GM21528 (cell line): ENCODE results near the gene ATXN8OS.
"Not testable (repeated sequence)": the region's sequence is repeated elsewhere in the genome, so short reads cannot be mapped to it uniquely, and the experiment has no call there.

ENCODE experiments used
- ATAC-seq: cut with Tn5 transposase; IDR thresholded peaks from one replicate; pipeline ENCODE4 v1.9.1; 2021; ENCODE audit warnings: mild to moderate bottlenecking, moderate library complexity; ENCODE audit not compliant: unreplicated experiment, low FRiP score

Gene ATXN8OS

DNA sequence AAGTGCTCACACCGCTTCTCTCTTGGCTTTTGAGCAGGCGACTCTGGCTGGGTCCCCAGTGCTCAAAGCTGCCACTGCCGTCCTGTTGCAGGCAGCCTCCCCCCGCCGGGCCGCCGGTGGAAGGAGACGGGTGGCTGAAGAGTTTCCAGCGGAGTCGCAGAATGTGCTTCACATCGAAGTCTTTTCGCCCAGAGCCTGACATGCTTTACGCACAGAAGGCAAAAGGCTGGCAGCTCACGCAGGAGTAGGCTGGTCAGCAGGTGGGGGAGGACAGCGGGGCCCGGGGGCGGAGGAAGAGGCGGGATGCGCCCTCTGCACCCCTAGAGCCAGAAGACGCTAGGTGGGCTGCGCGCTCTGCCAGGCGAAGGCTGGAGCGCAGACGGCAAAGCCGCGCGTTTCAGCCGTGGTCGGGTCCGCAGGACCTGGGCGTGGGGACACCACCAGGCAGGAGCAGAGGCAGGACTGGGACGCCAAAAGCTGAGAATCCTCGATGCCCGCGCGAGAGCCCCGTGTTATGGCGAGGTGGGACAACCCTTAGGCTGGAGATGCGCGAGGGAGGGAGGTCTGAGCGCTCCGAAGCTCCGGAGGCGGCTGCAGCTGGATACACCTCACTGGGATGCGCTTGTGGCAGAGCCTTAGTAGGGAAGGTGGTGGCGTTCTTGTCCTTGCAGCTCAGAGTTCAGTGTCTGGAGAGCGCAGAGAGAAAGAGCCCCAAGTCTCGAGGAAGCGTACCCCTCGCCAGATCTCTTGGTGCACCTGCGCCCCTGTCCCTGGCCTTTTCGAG, at the start of gene ATXN8OS:
TSS of gene ATXN8OS (plus strand) at position 329 of the 784 bp plus-strand sequence.
- no peak for ATAC-seq

DNA sequence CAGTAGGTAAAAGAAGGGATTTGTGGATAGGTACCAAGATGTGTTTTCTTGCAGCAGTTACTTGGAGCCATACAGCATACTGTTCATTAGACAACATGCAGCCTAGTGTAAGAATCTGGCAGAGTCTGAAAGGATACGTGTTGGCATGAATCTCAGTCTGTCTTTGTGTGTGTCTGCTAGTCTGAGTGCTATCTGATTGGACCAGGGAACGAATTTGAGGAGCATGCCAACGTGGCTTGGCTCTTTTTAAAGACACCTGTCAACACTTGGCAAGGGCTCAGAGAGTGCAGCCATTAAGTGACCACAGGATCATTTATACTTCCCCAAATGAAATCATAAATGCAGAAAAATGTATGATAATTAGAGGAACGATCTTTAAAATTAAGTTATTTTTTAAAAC, 27.6 kb upstream of the ATXN8OS start:
- no peak for ATAC-seq

DNA sequence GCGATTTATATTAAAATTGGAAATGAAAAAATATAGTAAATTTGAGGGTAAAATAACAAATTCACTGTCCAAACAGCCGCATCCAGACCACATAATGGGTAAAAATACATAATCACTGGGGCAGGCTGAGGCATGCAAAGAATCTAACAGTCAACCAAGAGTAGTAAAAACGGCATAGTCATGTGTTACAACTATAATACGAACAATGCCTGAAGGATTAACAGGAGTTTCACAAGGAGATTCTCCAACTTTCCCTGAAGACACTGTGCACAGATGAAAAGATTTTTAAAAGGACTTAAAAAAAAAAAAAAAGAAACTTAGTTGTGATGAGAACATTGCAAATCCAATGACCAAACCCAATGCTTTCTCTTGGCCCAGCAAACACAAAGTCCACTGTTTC, 20.4 kb upstream of the ATXN8OS start:
- ATAC-seq, result no peak

DNA sequence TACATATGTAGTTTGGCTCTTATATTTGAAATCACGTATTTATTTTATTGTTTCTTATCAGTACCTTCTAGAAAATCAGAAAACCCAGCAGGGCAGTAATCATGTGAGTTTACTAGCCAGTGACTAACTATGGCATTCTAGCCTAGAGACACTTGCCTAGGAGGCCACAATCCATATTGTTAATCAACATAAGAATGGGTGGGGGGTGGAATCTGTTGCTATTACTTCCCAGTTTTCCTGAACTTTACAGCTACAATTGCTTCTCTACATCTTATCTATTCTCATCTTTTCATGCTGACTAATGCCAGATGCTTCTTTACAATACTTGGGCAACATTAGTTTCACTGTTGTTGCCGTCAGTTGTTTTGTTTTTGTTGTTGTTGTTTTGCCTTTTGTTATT, 18.7 kb upstream of the ATXN8OS start:
- ATAC-seq, result no peak

DNA sequence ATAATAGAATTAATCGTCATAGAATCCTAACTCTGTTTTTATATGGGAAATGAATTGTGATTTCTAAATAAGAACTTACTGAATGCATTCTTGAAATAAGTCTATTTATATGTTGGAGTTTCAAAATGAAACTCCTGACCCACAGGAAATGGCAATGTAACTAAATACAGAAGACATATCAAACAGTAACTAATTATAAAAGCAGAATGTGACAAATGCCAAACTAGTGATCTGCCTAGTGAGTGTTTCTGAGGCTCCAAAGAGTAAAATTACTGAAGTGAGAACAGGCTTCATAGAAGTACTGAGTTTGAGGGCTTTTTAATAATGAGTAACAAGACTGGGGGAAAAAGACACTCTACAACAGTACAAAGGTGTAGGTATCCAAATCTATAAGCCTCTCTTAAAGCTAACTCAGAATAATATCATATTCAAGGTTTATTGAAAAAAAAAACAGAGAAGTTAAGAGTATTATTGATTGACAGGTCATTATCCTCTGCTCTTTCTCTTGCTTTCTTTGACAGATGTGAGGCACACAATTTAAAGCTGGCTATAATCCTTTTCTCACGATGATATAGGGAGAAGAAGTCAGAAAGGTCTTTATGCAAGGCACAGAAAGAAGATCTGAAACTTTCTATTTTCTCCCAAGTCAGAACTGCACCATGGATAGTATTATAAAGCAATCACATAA, 17.4 kb upstream of the ATXN8OS start:
- ATAC-seq, result peak; percentile 50

DNA sequence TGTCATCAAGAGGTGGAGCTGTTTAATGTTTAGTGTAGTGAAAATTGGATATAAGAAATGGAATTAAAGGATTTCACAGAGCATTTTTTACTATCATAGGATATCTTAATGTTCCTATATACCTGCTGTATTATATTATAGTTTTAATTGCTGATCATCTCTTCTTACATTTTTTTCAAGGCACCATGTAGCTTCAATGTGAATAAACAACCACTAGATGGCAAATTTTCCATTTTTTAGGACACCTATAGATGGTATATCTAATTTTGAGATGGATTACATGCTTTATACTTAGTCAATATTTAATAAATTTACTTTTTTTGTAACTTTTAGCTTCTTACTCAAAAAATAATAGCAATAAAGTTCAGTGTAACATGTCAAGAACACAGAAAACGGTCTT, 9.0 kb upstream of the ATXN8OS start:
- ATAC-seq, result no peak

DNA sequence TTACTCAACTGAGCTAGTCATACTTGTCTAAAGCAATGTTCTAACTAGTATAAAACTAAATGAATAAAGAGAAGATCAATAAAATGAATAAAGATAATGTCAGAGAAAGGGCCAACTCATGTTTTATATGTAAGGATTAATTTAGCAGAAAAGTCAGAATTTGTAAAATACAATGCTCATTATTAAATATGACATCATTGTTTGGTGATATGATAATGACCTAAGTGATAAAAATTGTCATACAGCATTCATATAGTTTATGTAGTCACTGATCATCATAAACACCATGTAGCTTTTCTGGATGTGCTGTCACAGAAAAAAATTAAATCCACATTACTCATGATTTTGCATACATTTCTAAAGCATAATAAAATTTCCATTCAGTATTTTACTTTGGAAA, 3.1 kb upstream of the ATXN8OS start:
- no peak for ATAC-seq

DNA sequence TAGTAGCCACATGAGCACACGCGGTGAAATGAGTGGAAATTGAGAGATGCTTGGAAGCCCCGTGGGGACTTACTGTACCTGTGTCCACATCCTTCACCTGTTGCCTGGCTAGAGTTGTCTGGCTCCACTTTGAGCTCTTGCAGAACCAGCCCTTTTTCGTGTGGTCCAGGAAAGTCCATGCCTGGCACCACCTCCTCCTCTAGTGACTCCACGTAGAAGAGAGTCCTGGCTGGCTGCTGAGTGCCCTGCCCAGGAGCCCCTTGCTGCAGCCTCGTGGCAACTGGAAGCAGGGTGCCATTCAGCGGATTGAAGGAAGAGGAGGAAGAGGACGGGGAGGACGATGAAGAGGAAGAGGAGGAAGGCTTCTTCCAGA, 515 bp upstream of the ATXN8OS start:
- ATAC-seq, result no peak

DNA sequence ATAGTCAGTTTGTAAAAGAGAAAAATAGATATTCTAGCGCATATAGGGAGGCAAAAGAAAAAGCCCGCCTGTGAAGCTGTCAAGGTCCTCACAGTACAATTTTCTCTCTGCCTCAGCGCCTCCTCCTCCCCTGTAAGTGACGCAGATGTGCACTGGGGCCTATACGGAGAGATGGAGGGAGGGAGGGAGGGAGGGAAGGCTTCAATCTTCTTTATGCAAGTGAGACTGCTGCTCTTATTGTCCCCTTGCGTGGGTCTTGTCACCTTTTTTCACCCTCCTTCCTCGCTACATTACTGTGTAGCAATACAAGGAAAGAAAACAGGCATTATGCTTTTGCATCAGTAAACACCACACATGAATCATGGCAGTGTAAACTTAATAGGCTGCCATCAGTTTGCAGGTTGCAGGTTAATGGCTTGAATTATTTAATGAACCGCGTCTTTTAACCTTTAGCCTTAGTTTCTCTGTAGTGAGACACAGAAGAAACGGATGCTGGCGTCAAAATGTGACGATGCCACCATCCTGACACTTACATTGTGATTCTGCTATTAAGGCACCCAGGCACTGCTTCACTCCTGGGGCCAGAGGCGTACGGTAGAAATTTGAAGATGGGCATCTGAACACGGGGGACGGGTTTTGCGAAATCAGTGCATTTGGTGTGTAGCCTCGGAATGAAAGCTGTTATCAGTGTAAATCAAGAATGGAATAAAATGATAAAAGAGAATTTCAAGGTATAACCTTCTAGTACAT, 905 bp downstream of the ATXN8OS start, which contains the start of gene KLHL1:
TSS of gene KLHL1 (minus strand) at position 97 of the 750 bp plus-strand sequence. CDS start 753 bp downstream, outside the sequence.
- ATAC-seq, result no peak

DNA sequence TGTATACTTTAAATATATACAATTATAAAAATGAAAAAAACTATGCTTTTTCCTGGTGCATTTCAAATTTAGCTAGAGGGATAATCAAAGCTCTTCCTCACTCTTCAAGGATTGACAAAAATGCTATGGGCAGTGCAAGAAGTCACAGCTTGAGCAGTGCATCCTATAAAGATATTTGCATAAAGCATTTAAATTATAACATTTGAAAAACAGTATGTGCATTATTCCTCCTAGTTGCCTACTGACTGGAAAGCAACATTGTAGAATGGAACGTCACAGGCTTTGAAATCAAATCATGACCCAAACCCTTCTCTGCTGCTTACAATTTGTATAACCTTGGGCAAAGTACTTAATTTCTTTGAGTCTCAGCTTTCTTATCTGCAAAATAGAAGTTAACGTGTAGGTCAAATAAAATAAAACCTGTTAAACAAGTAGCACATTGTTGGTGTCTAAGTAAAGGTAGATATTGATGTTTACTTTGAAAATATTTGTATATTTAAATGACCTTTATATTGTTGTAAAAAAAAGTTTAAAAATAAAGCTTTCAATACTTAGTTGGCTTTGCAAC, 9.8 kb downstream of the ATXN8OS start:
- no peak for ATAC-seq

DNA sequence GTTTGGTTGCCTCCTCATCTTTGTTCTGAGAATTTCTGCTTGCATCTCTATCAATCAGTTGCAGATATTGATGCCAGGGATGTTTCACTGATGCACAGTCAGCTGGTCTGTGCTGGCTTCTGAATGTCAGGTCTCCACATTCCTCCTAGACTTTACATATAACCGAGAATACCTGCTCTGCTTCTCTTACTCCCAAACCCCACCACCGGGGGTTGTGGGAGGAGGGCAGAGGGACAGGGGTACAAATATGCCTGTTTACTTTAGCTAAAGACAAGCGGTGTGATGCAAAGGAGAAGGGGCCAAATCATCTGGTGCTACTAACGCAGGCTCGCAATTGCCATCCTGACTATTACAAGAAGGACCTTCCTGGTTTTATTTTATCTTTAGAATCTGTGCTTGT, 18.1 kb downstream of the ATXN8OS start:
- no peak for ATAC-seq

DNA sequence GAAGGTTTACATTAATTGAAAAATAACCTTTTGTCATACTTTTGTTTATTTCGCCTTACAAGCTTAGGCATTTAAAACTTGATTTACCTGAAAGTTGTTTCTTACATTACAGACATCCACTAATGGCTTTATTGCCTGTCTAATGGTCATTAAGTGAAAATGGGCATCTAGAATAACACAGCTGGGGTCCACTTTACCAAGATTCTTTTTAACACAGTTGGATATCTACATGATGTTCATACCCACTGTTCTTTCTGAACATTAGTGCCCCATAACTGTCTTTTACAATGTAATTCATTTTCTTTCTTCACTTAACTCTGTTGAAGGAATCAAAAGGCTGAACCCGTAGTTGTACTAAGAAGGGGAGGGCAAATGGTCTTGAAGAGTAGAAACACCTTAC, 20.5 kb downstream of the ATXN8OS start:
- ATAC-seq, result no peak

DNA sequence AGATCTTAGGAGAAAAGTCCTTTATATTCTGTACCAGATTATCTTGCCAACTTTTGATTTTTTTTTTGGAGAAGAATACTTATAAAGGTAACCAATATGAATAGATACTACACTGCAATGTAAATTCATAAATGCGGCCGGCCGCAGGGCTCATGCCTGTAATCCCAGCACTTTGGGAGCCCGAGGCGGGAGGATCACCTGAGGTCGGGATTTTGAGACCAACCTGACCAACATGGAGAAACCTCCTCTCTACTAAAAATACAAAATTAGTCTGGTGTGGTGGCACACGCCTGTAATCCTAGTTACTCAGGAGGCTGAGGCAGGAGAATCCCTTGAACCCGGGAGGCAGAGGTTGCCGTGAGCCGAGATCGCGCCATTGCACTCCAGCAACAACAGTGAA, 35.0 kb downstream of the ATXN8OS start:
- ATAC-seq, result not testable (repeated sequence)

DNA sequence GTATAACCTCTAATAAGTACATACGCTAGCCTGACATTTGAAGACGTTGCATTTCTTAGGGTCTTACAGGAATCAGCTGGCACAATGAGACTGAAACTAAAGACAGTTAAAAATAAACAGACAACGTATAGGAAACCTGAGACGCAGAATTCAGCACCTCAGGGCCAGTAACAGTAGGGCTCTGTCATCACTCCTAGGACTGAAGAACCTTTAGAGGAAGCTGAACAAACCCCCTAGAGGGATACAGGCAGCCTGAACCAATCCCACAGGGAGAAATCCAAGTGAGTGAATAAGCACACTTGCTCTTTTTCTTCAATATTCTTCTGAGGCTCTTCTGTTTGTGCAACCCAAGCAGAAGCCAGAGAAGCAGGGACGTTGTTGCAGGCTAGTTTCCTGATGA, 54.5 kb downstream of the ATXN8OS start:
- no peak for ATAC-seq

DNA sequence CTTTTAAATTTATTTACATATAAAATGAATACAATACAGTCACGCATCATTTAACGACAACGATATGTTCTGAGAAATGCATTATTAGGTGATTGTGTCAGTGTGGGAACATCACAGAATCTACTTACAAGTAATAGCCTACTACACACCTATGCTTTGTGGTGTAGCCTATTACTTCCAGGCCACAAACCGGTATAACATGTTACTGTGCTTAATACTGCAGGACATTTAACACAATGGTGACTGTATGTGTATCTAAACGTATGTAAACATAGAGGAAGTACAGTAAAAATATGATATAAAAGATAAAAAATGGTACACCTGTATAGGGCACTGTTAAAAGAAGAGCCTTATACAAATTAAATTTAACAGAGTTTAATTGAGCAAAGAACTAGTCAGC, 63.1 kb downstream of the ATXN8OS start:
- no peak for ATAC-seq

DNA sequence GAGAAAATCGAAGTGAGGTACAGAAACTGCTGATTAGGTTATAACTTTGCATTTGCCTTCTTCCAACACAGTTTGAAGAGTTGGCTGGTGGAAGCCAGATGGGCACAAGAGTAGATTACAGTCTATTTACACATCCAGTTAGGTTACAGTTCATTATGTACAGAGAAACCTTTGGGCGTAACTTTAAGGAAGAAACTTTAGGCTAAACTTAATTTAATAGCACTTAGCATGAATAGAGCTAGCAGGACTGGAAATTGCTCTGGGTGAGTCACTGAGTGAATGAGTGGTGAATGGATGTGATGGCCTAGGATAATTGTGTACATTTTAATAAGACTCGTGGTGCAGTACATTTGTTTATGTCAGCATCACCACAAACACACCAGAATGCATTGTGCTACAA, 63.5 kb downstream of the ATXN8OS start:
- ATAC-seq, result no peak

DNA sequence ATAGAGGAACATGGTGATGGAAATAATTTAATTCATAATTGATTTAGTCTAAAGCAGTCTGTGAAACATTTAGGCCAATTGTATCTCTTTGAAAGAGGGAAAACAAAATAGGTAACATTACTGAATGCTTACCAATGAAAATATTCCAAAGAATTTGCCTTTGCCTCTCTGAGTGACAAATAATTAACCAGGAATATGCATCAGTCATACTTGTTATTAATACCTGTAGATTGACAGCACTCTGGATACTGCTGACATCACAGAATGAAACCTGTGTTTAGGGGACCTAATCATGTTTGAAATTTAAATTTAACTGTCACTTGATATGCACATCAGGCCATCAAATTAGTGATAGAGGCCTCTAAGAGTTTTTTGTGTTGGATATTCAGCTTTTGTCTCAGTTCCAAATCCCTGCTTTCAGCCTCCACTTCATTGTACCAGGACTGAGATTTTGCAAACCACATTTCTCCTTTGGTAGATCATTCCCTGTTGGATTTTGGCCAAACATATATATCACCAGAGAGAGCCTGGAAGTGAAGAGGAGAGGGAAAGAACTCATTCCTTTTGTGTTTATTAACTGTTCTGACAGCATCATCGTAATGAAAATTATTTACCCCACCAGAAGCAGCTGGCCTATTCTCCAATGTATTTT, 65.4 kb downstream of the ATXN8OS start:
- ATAC-seq, result no peak

DNA sequence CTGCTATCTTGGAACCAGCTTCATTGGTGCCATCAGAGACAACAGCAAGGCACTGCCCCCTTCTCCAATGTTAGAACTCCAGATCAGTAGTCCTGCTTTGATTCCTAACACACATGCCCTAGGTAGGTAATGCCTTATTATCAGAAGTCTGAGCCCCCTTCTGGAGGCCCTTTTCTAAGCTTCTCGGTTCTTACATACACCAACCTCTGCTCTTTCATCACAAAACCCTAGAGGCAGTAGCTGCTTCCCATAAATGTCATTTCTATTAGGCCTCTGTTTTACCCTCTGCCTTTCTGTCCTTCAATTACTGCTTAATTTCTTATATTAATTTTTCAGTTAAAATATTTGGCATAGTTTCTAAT, 66.0 kb downstream of the ATXN8OS start:
- ATAC-seq, result no peak

DNA sequence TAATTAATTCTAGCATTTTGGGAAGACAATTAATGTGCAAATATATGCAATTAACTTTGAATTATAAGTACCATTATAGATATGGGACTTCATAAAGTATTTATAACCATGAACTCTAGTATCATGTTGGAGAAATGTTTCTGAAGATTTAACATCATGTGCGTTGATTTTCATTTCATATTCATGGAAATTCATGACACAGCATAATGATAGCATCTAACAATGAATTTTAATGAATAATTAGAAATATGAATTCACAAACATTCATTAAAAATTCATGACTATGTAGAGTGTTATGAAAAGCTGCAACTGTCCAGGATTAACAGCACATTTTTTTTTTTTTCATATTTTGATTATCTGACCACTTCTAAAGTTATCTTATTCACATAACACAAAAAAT, 70.7 kb downstream of the ATXN8OS start:
- no peak for ATAC-seq
